ENCODE results near the gene EMSY.

- TF ChIP-seq, protein P1, sequence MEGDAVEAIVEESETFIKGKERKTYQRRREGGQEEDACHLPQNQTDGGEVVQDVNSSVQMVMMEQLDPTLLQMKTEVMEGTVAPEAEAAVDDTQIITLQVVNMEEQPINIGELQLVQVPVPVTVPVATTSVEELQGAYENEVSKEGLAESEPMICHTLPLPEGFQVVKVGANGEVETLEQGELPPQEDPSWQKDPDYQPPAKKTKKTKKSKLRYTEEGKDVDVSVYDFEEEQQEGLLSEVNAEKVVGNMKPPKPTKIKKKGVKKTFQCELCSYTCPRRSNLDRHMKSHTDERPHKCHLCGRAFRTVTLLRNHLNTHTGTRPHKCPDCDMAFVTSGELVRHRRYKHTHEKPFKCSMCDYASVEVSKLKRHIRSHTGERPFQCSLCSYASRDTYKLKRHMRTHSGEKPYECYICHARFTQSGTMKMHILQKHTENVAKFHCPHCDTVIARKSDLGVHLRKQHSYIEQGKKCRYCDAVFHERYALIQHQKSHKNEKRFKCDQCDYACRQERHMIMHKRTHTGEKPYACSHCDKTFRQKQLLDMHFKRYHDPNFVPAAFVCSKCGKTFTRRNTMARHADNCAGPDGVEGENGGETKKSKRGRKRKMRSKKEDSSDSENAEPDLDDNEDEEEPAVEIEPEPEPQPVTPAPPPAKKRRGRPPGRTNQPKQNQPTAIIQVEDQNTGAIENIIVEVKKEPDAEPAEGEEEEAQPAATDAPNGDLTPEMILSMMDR (IDR thresholded peaks at IDR 0.05), result no peak
- no peak for TF ChIP-seq POLR2A (IDR thresholded peaks at IDR 0.05)
Measured at GRCh38 chr11:76436020-76436419, 8.8 kb upstream of the EMSY start.

All from right lobe of liver (tissue), 4 donors.